Sigmoid colon (tissue), 4 donors: ENCODE data around the gene BTF3.

Experiments used
- CTCF ChIP-seq, 4 experiments: fragments of 450-650 bp in 3 of 4; fragments of 200-600 bp in 1 of 4; IDR thresholded peaks; one replicate each; pipeline ENCODE4 v1.5.1; 2016 to 2019; ENCODE audit warnings: antibody characterized with exemption in 4 of 4, mild to moderate bottlenecking in 3 of 4, moderate library complexity in 2 of 4
- EP300 ChIP-seq, 4 donors: sonication (generic); formaldehyde crosslinking; IDR thresholded peaks; one replicate each; pipeline ENCODE4 v1.6.1; 2017; ENCODE audit warnings: antibody characterized with exemption in 4 of 4
- POLR2A ChIP-seq, 2 donors: fragments of 450-650 bp; IDR thresholded peaks; one replicate each; pipeline ENCODE4 v1.6.1; 2016; ENCODE audit warnings: antibody characterized with exemption in 2 of 2, mild to moderate bottlenecking in 2 of 2, moderate library complexity in 2 of 2
- POLR2AphosphoS5 ChIP-seq, 4 donors: sonication (generic); formaldehyde crosslinking; IDR thresholded peaks; one replicate each; pipeline ENCODE4 v1.6.1; 2017; ENCODE audit warnings: antibody characterized with exemption in 4 of 4

- TF ChIP-seq POLR2A (IDR thresholded peaks at IDR 0.05) (no peak), CTCF (IDR thresholded peaks at IDR 0.05) (no peak), POLR2AphosphoS5 (IDR thresholded peaks at IDR 0.05) (no peak), EP300 (IDR thresholded peaks at IDR 0.05) (no peak)
Measured at GRCh38 chr5:73544429-73545402, 46.5 kb downstream of the BTF3 start.
